ENCODE measurements around the gene GABRR1. TPM values are rescaled to one million over a fixed set of nuclear protein-coding genes. Genes with fewer than 3 reads are reported as not detected.

Gene GABRR1
- total RNA-seq, 1 donor from 2014 or later: not detected

GRCh38 chr6:89251170-89251569 is 34.0 kb upstream of the GABRR1 start:
- Histone ChIP-seq H3K9me3 (no peaks in the 10 kb centered on the region), H3K27me3 (no peaks in the 10 kb centered on the region), H3K27ac (no peak overlapping the region), H3K4me1 (no peaks in the 10 kb centered on the region), H3K4me3 (no peak overlapping the region), H3K36me3 (no peaks in the 10 kb centered on the region)
- intact Hi-C loops (cut with DNase I): no loop called here
- TF ChIP-seq CTCF (IDR thresholded peaks at IDR 0.05): no peak
- DNase-seq (ENCODE audit: low spot score in 2 of 2): no peak

- no peak overlapping the region for H3K27ac ChIP-seq
- H3K27me3 ChIP-seq: no peaks in the 10 kb centered on the region
- H3K36me3 ChIP-seq: no peaks in the 10 kb centered on the region
- DNase-seq (ENCODE audit: low spot score in 2 of 2): no peak
- H3K4me1 ChIP-seq: no peaks in the 10 kb centered on the region
- intact Hi-C loops (cut with DNase I): no loop called here
- H3K9me3 ChIP-seq: no peaks in the 10 kb centered on the region
- no peak for TF ChIP-seq CTCF (IDR thresholded peaks at IDR 0.05)
- H3K4me3 ChIP-seq: no peak overlapping the region
Measured at GRCh38 chr6:89250239-89250638, 33.1 kb upstream of the GABRR1 start.

- Histone ChIP-seq H3K4me3 (no peak overlapping the region), H3K4me1 (no peaks in the 10 kb centered on the region), H3K27me3 (no peaks in the 10 kb centered on the region), H3K27ac (no peak overlapping the region), H3K9me3 (no peaks in the 10 kb centered on the region), H3K36me3 (no peaks in the 10 kb centered on the region)
- intact Hi-C loops (cut with DNase I): no loop called here
- no peak for DNase-seq (ENCODE audit: low spot score in 2 of 2)
- no peak for TF ChIP-seq CTCF (IDR thresholded peaks at IDR 0.05)
Measured at GRCh38 chr6:89244241-89244985, 27.3 kb upstream of the GABRR1 start.

DNA sequence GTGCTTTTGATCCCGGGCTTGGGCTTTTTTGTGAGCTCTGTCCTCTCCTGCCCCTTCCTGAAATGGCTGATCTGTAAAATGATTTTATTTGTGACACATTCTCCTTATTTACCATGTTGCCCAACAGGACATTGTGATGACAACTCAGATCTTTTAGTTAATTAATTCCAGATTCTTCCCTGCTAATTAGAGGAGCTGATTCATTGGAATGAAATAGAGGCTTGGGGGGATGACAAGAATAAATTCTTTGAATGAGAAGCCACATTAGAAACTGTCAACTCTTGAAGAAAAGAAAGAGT is 26.1 kb upstream of the GABRR1 start:
- no peaks in the 10 kb centered on the region for H3K4me1 ChIP-seq
- intact Hi-C loops (cut with DNase I): loop anchor here (2.0 kb wide), 1 partner anchor 260 kb away; no protein-coding TSS in a partner anchor
- no peaks in the 10 kb centered on the region for H3K36me3 ChIP-seq
- no peak overlapping the region for H3K27ac ChIP-seq
- H3K4me3 ChIP-seq: no peak overlapping the region
- H3K27me3 ChIP-seq: no peaks in the 10 kb centered on the region
- no peak for TF ChIP-seq CTCF (IDR thresholded peaks at IDR 0.05)
- no peaks in the 10 kb centered on the region for H3K9me3 ChIP-seq
- DNase-seq (ENCODE audit: low spot score in 2 of 2): no peak

DNA sequence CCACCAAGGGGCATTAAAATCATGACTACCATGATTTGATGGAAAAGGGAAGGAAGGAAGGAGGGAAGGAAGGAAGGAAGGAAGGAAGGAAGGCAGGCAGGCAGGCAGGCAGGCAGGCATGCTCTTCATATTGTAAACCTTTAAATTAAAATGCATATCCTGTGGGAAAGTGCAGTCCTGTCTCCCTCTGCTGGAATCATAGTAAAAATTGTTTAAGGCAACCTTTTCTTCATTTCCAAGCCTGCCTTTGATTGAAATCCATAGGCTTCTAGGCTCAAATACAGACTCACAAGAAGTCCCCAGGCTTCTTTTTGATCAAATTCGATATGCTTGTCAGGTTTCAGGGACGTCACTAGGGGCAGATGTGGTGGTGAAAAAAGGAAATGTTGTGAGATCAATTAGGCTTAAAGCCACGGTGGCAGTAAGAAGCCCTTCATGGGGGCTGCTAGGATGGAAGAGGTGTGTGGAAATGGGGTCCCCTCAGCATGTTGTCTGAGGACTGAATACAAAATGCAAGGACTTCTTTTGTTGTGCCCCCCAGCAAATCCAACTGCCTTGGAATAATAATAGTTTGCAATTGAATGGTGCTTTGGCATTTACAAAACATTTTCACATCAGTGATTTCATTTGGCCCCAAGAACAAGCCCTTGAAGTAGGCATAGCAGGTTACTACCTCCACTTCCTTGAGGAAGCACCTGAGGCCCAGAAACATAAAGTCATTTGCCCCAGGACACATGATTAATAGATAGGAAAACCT is 25.6 kb upstream of the GABRR1 start:
- peak; percentile 34 to 66 (median 47) for TF ChIP-seq CTCF (IDR thresholded peaks at IDR 0.05)

More for the DNA sequence above, 25.6 kb upstream of the GABRR1 start:
- no peak overlapping the region for H3K27ac ChIP-seq
- no peaks in the 10 kb centered on the region for H3K27me3 ChIP-seq
- H3K36me3 ChIP-seq: no peaks in the 10 kb centered on the region
- H3K4me1 ChIP-seq: no peaks in the 10 kb centered on the region
- DNase-seq (ENCODE audit: low spot score in 2 of 2): no peak
- no peaks in the 10 kb centered on the region for H3K9me3 ChIP-seq
- H3K4me3 ChIP-seq: no peak overlapping the region
- intact Hi-C loops (cut with DNase I): loop anchor here (1.0 to 2.0 kb wide), 2 partner anchors 120 to 260 kb away; no protein-coding TSS in a partner anchor

Measured in ascending aorta (tissue), 2 donors.